Measurements from ENCODE around the gene NCOA3. TPM values are rescaled to one million over a fixed set of nuclear protein-coding genes. Genes with fewer than 3 reads are reported as not detected.
A peak's percentile ranks its signal among the peaks of the same experiment; 100 is the strongest.

NCOA3 gene
- total and polyA plus RNA-seq, 10 of the 15 experiments (the other 5 are each of a cell fraction or from before 2014, with no cell fraction given) = 16.9 to 96.2 (median 73.6) TPM

- BruUV-seq (replicated peaks) = no TSS peak
- intact Hi-C loops (cut with micrococcal nuclease; ENCODE audit: unreplicated experiment) = no loop called here
- CTCF ChIA-PET = interaction anchor here (0.7 to 1.8 kb wide), 8 partner anchors 16 to 960 kb away, joined by 3 to 8 read pairs (median 4); no protein-coding TSS in a partner anchor
- TF ChIP-seq POLR2AphosphoS5 (IDR thresholded peaks at IDR 0.05; ENCODE audit: low read length) (no peak), CBX3 (IDR thresholded peaks at IDR 0.05; ENCODE audit: borderline replicate concordance, low read depth) (no peak), NR2F1 (conservative IDR thresholded peaks at IDR 0.05) (no peak)
- Histone ChIP-seq H3K27ac (ENCODE audit: control insufficient read depth, insufficient read depth) (no peak overlapping the region), H2AFZ (ENCODE audit: control insufficient read depth, low read depth, low read length) (no peak overlapping the region), H3K4me2 (ENCODE audit: control insufficient read depth, insufficient read depth) (no peak overlapping the region), H3K4me3 (no peak overlapping the region), H4K20me1 (ENCODE audit: control insufficient read depth, insufficient read depth) (no peaks in the 10 kb centered on the region), H3K79me2 (ENCODE audit: control insufficient read depth, insufficient read depth, low read length) (no peaks in the 10 kb centered on the region), H3K27me3 (replicated peaks in 1 of 2; ENCODE audit: control insufficient read depth in 2 of 2, insufficient read depth in 2 of 2, low read length in 1 of 2) (no peaks in the 10 kb centered on the region), H3K9me3 (replicated peaks; ENCODE audit: control insufficient read depth, insufficient read depth, low read length) (no peaks in the 10 kb centered on the region), H3K9ac (ENCODE audit: control insufficient read depth, insufficient read depth, low read length) (no peak overlapping the region), H3K36me3 (ENCODE audit: control insufficient read depth in 2 of 2, insufficient read depth in 2 of 2, low read length in 1 of 2) (peaks cover 12 to 36% of the 10 kb centered on the region in 2 experiments), H3K4me1 (ENCODE audit: control insufficient read depth, insufficient read depth, low read length) (no peaks in the 10 kb centered on the region)
- DNase-seq (ENCODE audit: low read depth, low spot score) (no peak), ATAC-seq (no peak), FAIRE-seq (no peak)
- 67% methylated on average over 2 of the region's 2 CpGs for WGBS (ENCODE audit: insufficient coverage, insufficient replicate concordance, low lambda C conversion rate, missing lambda C conversion rate)
- SMC1A ChIA-PET (ENCODE audit: uncharacterized antibody, unreplicated experiment) = interaction anchor here (0.7 to 2.4 kb wide), 4 partner anchors 11 to 462 kb away, joined by 3 to 8 read pairs (median 4); no protein-coding TSS in a partner anchor
- POLR2A ChIA-PET = interaction anchor here (0.6 kb wide), 1 partner anchor 246 kb away, joined by 7 read pairs; no protein-coding TSS in a partner anchor
- RAD21 ChIA-PET (ENCODE audit: unreplicated experiment) = no interaction called here
- in situ Hi-C loops (cut with MboI) = no loop called here
Measured at GRCh38 chr20:47660602-47660905, 158.9 kb downstream of the NCOA3 start.

GRCh38 chr20:47660983-47661700 lies 159.5 kb downstream of the NCOA3 start:
- no peaks in the 10 kb centered on the region for H4K20me1 ChIP-seq (ENCODE audit: control insufficient read depth, insufficient read depth)
- H3K79me2 ChIP-seq (ENCODE audit: control insufficient read depth, insufficient read depth, low read length) = no peaks in the 10 kb centered on the region
- TF ChIP-seq POLR2AphosphoS5 (IDR thresholded peaks at IDR 0.05; ENCODE audit: low read length) (peak; percentile 41; the same call in 1 of the 2 replicates), ZBED1 (IDR thresholded peaks at IDR 0.05; ENCODE audit: borderline replicate concordance) (no peak), JUNB (IDR thresholded peaks at IDR 0.05) (no peak)
- H3K9ac ChIP-seq (ENCODE audit: control insufficient read depth, insufficient read depth, low read length) = no peak overlapping the region
- POLR2A ChIA-PET = no interaction called here
- intact Hi-C loops (cut with micrococcal nuclease; ENCODE audit: unreplicated experiment) (no loop called here), in situ Hi-C loops (cut with MboI) (no loop called here)
- H3K4me2 ChIP-seq (ENCODE audit: control insufficient read depth, insufficient read depth) = no peak overlapping the region
- H3K9me3 ChIP-seq (replicated peaks; ENCODE audit: control insufficient read depth, insufficient read depth, low read length) = no peaks in the 10 kb centered on the region
- no TSS peak for BruUV-seq (replicated peaks)
- H2AFZ ChIP-seq (ENCODE audit: control insufficient read depth, low read depth, low read length) = no peak overlapping the region
- no peak for DNase-seq (ENCODE audit: low read depth, low spot score)
- CTCF ChIA-PET = interaction anchor here (0.7 to 1.8 kb wide), 10 partner anchors 11 to 959 kb away, joined by 3 to 8 read pairs (median 4); no protein-coding TSS in a partner anchor
- no peak for ATAC-seq
- no peaks in the 10 kb centered on the region for H3K4me1 ChIP-seq (ENCODE audit: control insufficient read depth, insufficient read depth, low read length)
- H3K27me3 ChIP-seq (replicated peaks in 1 of 2; ENCODE audit: control insufficient read depth in 2 of 2, insufficient read depth in 2 of 2, low read length in 1 of 2) = no peaks in the 10 kb centered on the region
- no peak for FAIRE-seq
- H3K27ac ChIP-seq (ENCODE audit: control insufficient read depth, insufficient read depth) = no peak overlapping the region
- no peak overlapping the region for H3K4me3 ChIP-seq
- RAD21 ChIA-PET (ENCODE audit: unreplicated experiment) = no interaction called here
- SMC1A ChIA-PET (ENCODE audit: uncharacterized antibody, unreplicated experiment) = interaction anchor here (1.1 to 2.4 kb wide), 3 partner anchors 10 to 48 kb away, joined by 3 to 8 read pairs (median 5); no protein-coding TSS in a partner anchor
- WGBS (ENCODE audit: insufficient coverage, insufficient replicate concordance, low lambda C conversion rate, missing lambda C conversion rate) = 87% methylated on average over 12 of the region's 12 CpGs
- H3K36me3 ChIP-seq (ENCODE audit: control insufficient read depth in 2 of 2, insufficient read depth in 2 of 2, low read length in 1 of 2) = peaks cover 12 to 34% of the 10 kb centered on the region in 2 experiments

Measured in GM12878 (cell line).